ENCODE measurements around the gene CASP2. TPM values are rescaled to one million over a fixed set of nuclear protein-coding genes. Genes with fewer than 3 reads are reported as not detected.

Gene CASP2
- total RNA-seq, 2 experiments from 2014 or later, result 71.8 to 79.7 TPM

DNA sequence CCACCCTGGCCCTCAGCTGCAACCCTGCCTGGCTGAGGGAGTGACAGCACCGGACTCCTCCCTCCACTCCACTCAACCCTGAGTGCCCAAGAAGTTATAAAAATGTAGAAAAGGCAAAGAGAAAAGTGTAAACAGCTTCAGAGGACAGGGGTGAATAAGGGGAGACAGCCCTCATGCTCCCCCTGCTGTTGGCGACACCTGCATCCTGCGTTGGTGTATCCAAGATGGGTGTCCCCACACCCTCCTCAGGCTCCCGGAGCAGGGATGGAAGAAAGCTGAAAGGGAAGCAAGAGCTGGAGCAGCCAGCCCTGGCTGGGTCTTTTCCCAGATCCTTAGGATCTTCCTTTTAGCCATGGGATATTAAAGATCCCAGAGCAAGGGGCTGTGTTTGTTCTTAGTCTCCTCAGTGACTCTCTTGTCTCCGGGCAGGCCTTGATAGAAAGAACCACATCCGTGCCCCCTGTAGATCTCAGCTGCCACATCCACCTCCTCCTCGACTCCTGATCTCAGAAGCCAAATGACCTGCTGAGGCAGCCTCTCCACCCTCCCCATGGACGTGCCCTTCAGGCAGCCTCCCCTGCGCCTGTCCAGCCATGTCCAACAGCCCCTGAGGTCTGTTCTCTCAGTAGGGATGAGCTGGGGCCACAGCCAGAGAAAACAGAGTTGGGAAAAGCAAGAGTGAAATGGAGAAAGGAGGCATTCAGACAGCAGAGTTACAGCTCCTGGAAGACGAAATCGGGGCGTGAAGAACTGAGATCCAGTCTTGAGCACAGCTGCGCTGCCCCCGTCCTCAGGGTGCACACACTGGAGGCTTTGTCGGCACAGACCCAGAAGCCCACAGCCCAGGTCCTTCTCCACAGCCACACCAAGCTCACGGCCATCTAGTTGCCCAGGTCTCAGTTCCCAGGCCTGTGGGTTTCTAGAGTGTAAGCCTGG, 67.6 kb downstream of the CASP2 start:
- DNase-seq, result no peak
- Mint-ChIP-seq H3K4me3 (no peak overlapping the region), H3K9me3 (no peaks in the 10 kb centered on the region), H3K4me1 (peaks cover 6% of the 10 kb centered on the region), H3K27ac (no peak overlapping the region), H3K27me3 (no peaks in the 10 kb centered on the region), H3K36me3 (no peaks in the 10 kb centered on the region)

- no peak overlapping the region for H3K4me3 Mint-ChIP-seq
- H3K4me1 Mint-ChIP-seq, result peaks cover 4% of the 10 kb centered on the region
- no peak overlapping the region for H3K27ac Mint-ChIP-seq
- no peaks in the 10 kb centered on the region for H3K9me3 Mint-ChIP-seq
- H3K27me3 Mint-ChIP-seq, result peaks cover 4% of the 10 kb centered on the region
- no peaks in the 10 kb centered on the region for H3K36me3 Mint-ChIP-seq
- DNase-seq, result no peak
Observed at GRCh38 chr7:143356414-143357050, 68.4 kb downstream of the CASP2 start.

Other genes with a start within 250 kb of the CASP2 start
- gene OR6V1, start 236.0 kb upstream of the CASP2 start, total RNA-seq, result not detected
- gene PIP, start 156.3 kb upstream of the CASP2 start, total RNA-seq, result not detected
- gene TAS2R39, start 104.9 kb upstream of the CASP2 start, total RNA-seq, result not detected
- gene TAS2R40, start 66.3 kb upstream of the CASP2 start, total RNA-seq, result not detected
- gene GSTK1, start 24.9 kb upstream of the CASP2 start, total RNA-seq, result 100 to 1,000 TPM; 136 to 137 TPM
- gene TMEM139, start 3.4 kb upstream of the CASP2 start, total RNA-seq, result 1 to 10 TPM; 2.3 to 2.7 TPM
- gene CLCN1, start 27.8 kb downstream of the CASP2 start, total RNA-seq, result under 1 TPM in 1 of 2 experiments, not detected in 1; 0.06 TPM
- gene FAM131B, start 74.4 kb downstream of the CASP2 start, total RNA-seq, result 1 to 10 TPM; 1.7 to 2.0 TPM
- 100 to 1,000 TPM; 116 to 118 TPM for gene ZYX, start 93.0 kb downstream of the CASP2 start, total RNA-seq
- gene EPHA1, start 120.5 kb downstream of the CASP2 start, total RNA-seq, result 1 to 10 TPM; 2.3 to 3.4 TPM
- gene TAS2R60, start 155.1 kb downstream of the CASP2 start, total RNA-seq, result not detected
- not detected for gene TAS2R41, start 189.5 kb downstream of the CASP2 start, total RNA-seq